Spleen (tissue), 11 donors: ENCODE results near the gene SLC2A10. TPM values are rescaled to one million over a fixed set of nuclear protein-coding genes. Genes with fewer than 3 reads are reported as not detected.
A peak's percentile ranks its signal among the peaks of the same experiment; 100 is the strongest.

Source experiments
- DNase-seq: peaks from one replicate; pipeline ENCODE4 v3.0.0-alpha.2; 2020
- H3K27ac ChIP-seq, 8 donors: fragments of 200-600 bp; sonication (generic) in 7 of 8; 1 replicate in 4 of 8; 2 replicates in 4 of 8; pipeline versions ENCODE4 v1.5.0 to v1.8.0; 2016 to 2021; ENCODE audit warnings: inconsistent platforms in 4 of 8, mild to moderate bottlenecking in 4 of 8, moderate library complexity in 1 of 8
- H3K27me3 ChIP-seq, 7 donors: fragments of 200-600 bp; sonication (generic) in 6 of 7; replicated peaks in 1 of 7; 1 replicate in 4 of 7; 2 replicates in 3 of 7; pipeline versions ENCODE4 v1.5.0 to v1.8.0; 2016 to 2021; ENCODE audit warnings: inconsistent platforms in 3 of 7, mild to moderate bottlenecking in 1 of 7
- H3K36me3 ChIP-seq, 6 donors: fragments of 200-600 bp; sonication (generic) in 5 of 6; 1 replicate in 4 of 6; 2 replicates in 2 of 6; pipeline versions ENCODE4 v1.5.0 to v1.8.0; 2016 to 2021; ENCODE audit warnings: inconsistent platforms in 2 of 6
- H3K4me1 ChIP-seq, 6 donors: fragments of 200-600 bp; sonication (generic) in 5 of 6; 1 replicate in 3 of 6; 2 replicates in 3 of 6; pipeline versions ENCODE4 v1.5.0 to v1.8.0; 2016 to 2021; ENCODE audit warnings: inconsistent platforms in 3 of 6
- H3K4me3 ChIP-seq, 8 donors: fragments of 200-600 bp; sonication (generic) in 7 of 8; 1 replicate in 4 of 8; 2 replicates in 4 of 8; pipeline versions ENCODE4 v1.5.0 to v1.8.0; 2016 to 2021; ENCODE audit warnings: inconsistent platforms in 4 of 8, mild to moderate bottlenecking in 4 of 8, moderate library complexity in 2 of 8
- H3K9me3 ChIP-seq, 8 donors: fragments of 200-600 bp; sonication (generic) in 7 of 8; 1 replicate in 4 of 8; 2 replicates in 4 of 8; pipeline versions ENCODE4 v1.5.0 to v1.8.0; 2016 to 2021; ENCODE audit warnings: inconsistent platforms in 4 of 8
- CTCF ChIP-seq, 11 experiments: fragments of 200-600 bp in 7 of 11; fragments of 450-650 bp in 4 of 11; sonication (generic) in 4 of 11; IDR thresholded peaks in 8 of 11; conservative IDR thresholded peaks in 3 of 11; 1 replicate in 7 of 11; 2 replicates in 4 of 11; pipeline versions ENCODE4 v1.4.0 to v1.8.0; 2016 to 2021; ENCODE audit warnings: antibody characterized with exemption in 11 of 11, inconsistent platforms in 4 of 11, mild to moderate bottlenecking in 1 of 11
- POLR2A ChIP-seq, 3 donors: fragments of 450-650 bp; IDR thresholded peaks; one replicate each; pipeline ENCODE4 v1.5.1; 2017; ENCODE audit warnings: antibody characterized with exemption in 3 of 3, mild to moderate bottlenecking in 1 of 3
- POLR2AphosphoS5 ChIP-seq, 3 donors: sonication (generic); formaldehyde crosslinking; IDR thresholded peaks; one replicate each; pipeline ENCODE4 v1.5.1; 2017; ENCODE audit warnings: antibody characterized with exemption in 3 of 3
- WGBS, 5 donors: extraction: QIAGEN DNeasy Blood & Tissue Kit in 3 of 5; methylation state at CpG; one replicate each; pipeline versions ENCODE4 v1.1.5 to v1.1.7; 2013 to 2018; 5-methylcytosine and 5-hydroxymethylcytosine counted together
- intact Hi-C: fragments of 100-400 bp; cut with DNase I; formaldehyde crosslinking; loops from one replicate; pipeline ENCODE4 v1.15.0; 2023; ENCODE audit warnings: low total_unique reads
- polyA plus RNA-seq, 3 donors: library from polyadenylated mRNA; stranded (reverse); fragments of 200-250 nt; gene quantifications; one replicate each; pipeline ENCODE4 v1.2.1, GENCODE V29; 2013
- total RNA-seq, 7 donors: library from RNA; depleted of rRNA in 3 of 7; stranded (reverse); fragments of >200 nt in 3 of 7; fragmentation: NEBNext Ultra II Directional in 4 of 7; extraction: Animal tissue kit (Norgen Biotek cat#: 25700) in 4 of 7; gene quantifications; one replicate each; pipeline versions ENCODE4 v1.1.0 to v1.2.1, GENCODE V29; 2016 to 2021
- donor health status: healthy with polysubstance abuse.
- donor health status: DM: no; HTN: no; CAD: no; lungs with moderate emphysema.
- donor health status: DM: no; HTN: no; CAD: no.
- donor health status: Bipolar disorder and iron deficiency.
- donor health status: healthy.
- donor health status: DM: no; HTN: no; CAD: no.
- donor health status: DM: yes; HTN: yes; CAD: no.

Gene SLC2A10
- total and polyA plus RNA-seq, 10 donors, result 1.9 to 7.3 (median 2.9) TPM

- H3K9me3 ChIP-seq, result no peaks in the 10 kb centered on the region
- TF ChIP-seq CTCF (IDR thresholded peaks at IDR 0.05 in 8 of 11, conservative IDR thresholded peaks at IDR 0.05 in 3 of 11) (no peak), POLR2AphosphoS5 (IDR thresholded peaks at IDR 0.05) (no peak), POLR2A (IDR thresholded peaks at IDR 0.05) (no peak)
- DNase-seq, result no peak
- peaks cover 22 to 54% (median 41%) of the 10 kb centered on the region in 6 donors for H3K4me1 ChIP-seq
- H3K27ac ChIP-seq, result peak overlapping the region; percentile 77 to 94 (median 90)
- H3K36me3 ChIP-seq, result peaks cover 0 to 24% (median 6%) of the 10 kb centered on the region in 6 donors
- H3K27me3 ChIP-seq, result no peaks in the 10 kb centered on the region
- WGBS, 5 donors, result 0 to 1% (median 0%) methylated on average over 12 of the region's 12 CpGs
- intact Hi-C loops, result no loop called here
- H3K4me3 ChIP-seq, result peak overlapping the region; percentile 64 to 93 (median 84)
Measured at GRCh38 chr20:46689754-46690085, 19.7 kb upstream of the SLC2A10 start.

GRCh38 chr20:46690219-46691106 is 19.0 kb upstream of the SLC2A10 start:
- intact Hi-C loops, result no loop called here
- Histone ChIP-seq H3K27ac (peak overlapping the region; percentile 77 to 94 (median 90)), H3K9me3 (no peaks in the 10 kb centered on the region), H3K4me1 (peaks cover 22 to 47% (median 38%) of the 10 kb centered on the region in 6 donors), H3K4me3 (peak overlapping the region in 6 of 8 donors; percentile 64 to 93 (median 84)), H3K27me3 (no peaks in the 10 kb centered on the region), H3K36me3 (peaks cover 0 to 16% (median 3%) of the 10 kb centered on the region in 6 donors)
- WGBS, 5 donors, result 43 to 66% (median 56%) methylated on average over 13 of the region's 13 CpGs
- no peak for DNase-seq
- no peak for TF ChIP-seq CTCF (IDR thresholded peaks at IDR 0.05 in 8 of 11, conservative IDR thresholded peaks at IDR 0.05 in 3 of 11)
- no peak for TF ChIP-seq POLR2A (IDR thresholded peaks at IDR 0.05)
- TF ChIP-seq POLR2AphosphoS5 (IDR thresholded peaks at IDR 0.05), result no peak

- H3K36me3 ChIP-seq, result peaks cover 0 to 9% (median 3%) of the 10 kb centered on the region in 6 donors
- no peak overlapping the region for H3K27ac ChIP-seq
- H3K27me3 ChIP-seq, result no peaks in the 10 kb centered on the region
- DNase-seq, result no peak
- TF ChIP-seq POLR2AphosphoS5 (IDR thresholded peaks at IDR 0.05) (no peak), POLR2A (IDR thresholded peaks at IDR 0.05) (no peak), CTCF (IDR thresholded peaks at IDR 0.05 in 8 of 11, conservative IDR thresholded peaks at IDR 0.05 in 3 of 11) (no peak)
- H3K9me3 ChIP-seq, result no peaks in the 10 kb centered on the region
- peaks cover 22 to 39% (median 32%) of the 10 kb centered on the region in 6 donors for H3K4me1 ChIP-seq
- 49 to 86% (median 80%) methylated on average over 4 of the region's 4 CpGs for WGBS, 5 donors
- H3K4me3 ChIP-seq, result no peak overlapping the region
- intact Hi-C loops, result no loop called here
Measured at GRCh38 chr20:46691196-46691595, 18.3 kb upstream of the SLC2A10 start.

GRCh38 chr20:46694484-46694883 is 15.0 kb upstream of the SLC2A10 start:
- H3K4me1 ChIP-seq, result peaks cover 0 to 13% (median 5%) of the 10 kb centered on the region in 6 donors
- WGBS, 5 donors, result 40 to 56% (median 47%) methylated on average over 2 of the region's 2 CpGs
- H3K4me3 ChIP-seq, result no peak overlapping the region
- intact Hi-C loops, result no loop called here
- peak overlapping the region in 4 of 8 donors; percentile 16 to 50 (median 40) for H3K27ac ChIP-seq
- no peak for DNase-seq
- peaks cover 0 to 3% (median 0%) of the 10 kb centered on the region in 8 donors for H3K9me3 ChIP-seq
- no peaks in the 10 kb centered on the region for H3K36me3 ChIP-seq
- H3K27me3 ChIP-seq, result peaks cover 0 to 13% (median 0%) of the 10 kb centered on the region in 7 donors
- no peak for TF ChIP-seq POLR2A (IDR thresholded peaks at IDR 0.05)
- TF ChIP-seq POLR2AphosphoS5 (IDR thresholded peaks at IDR 0.05), result peak in 1 of 3 donors; percentile 16
